CD14-positive monocyte (primary cell): ENCODE results near the gene CCNDBP1. TPM values are rescaled to one million over a fixed set of nuclear protein-coding genes. Genes with fewer than 3 reads are reported as not detected.

Experiments used
- DNase-seq, 3 donors: peaks; one replicate each; pipeline ENCODE4 v3.0.0-alpha.2; 2011 to 2022
- H2AFZ ChIP-seq: 2 replicates; pipeline ENCODE4 v1.6.0; 2012; ENCODE audit warnings: mild to moderate bottlenecking, low read depth, low read length, inconsistent platforms; ENCODE audit not compliant: insufficient read depth, poor library complexity, severe bottlenecking
- H3K27ac ChIP-seq, 2 donors: 1 replicate in 1 of 2; 2 replicates in 1 of 2; pipeline ENCODE4 v1.5.1; 2012 to 2013; ENCODE audit warnings: low read length in 2 of 2, control low read depth in 1 of 2, inconsistent platforms in 1 of 2, low read depth in 1 of 2, mild to moderate bottlenecking in 1 of 2
- H3K27me3 ChIP-seq, 2 donors: one replicate each; pipeline versions ENCODE4 v1.6.0 to v1.6.1; 2011 to 2013; ENCODE audit warnings: low read length in 2 of 2; ENCODE audit not compliant: control insufficient read depth in 2 of 2, insufficient read depth in 2 of 2
- H3K36me3 ChIP-seq, 2 donors: replicated peaks in 1 of 2; 1 replicate in 1 of 2; 2 replicates in 1 of 2; pipeline versions ENCODE4 v1.5.1 to v1.6.1; 2012 to 2013; ENCODE audit warnings: low read length in 2 of 2, control low read depth in 1 of 2, inconsistent platforms in 1 of 2, mild to moderate bottlenecking in 1 of 2; ENCODE audit not compliant: insufficient read depth in 2 of 2, control insufficient read depth in 1 of 2
- H3K4me1 ChIP-seq, 2 donors: 1 replicate in 1 of 2; 2 replicates in 1 of 2; pipeline versions ENCODE4 v1.5.1 to v1.6.1; 2012 to 2013; ENCODE audit warnings: low read length in 2 of 2, control low read depth in 1 of 2, inconsistent platforms in 1 of 2, mild to moderate bottlenecking in 1 of 2, moderate library complexity in 1 of 2; ENCODE audit not compliant: insufficient read depth in 2 of 2, control insufficient read depth in 1 of 2
- H3K4me2 ChIP-seq: replicated peaks from 2 replicates; pipeline ENCODE3; 2012; ENCODE audit warnings: low read length, moderate library complexity, mild to moderate bottlenecking; ENCODE audit not compliant: poor library complexity, severe bottlenecking; ENCODE audit errors: extremely low read depth
- H3K4me3 ChIP-seq, 3 experiments: fragments of 200-600 bp in 1 of 3; sonication (generic) in 1 of 3; replicated peaks in 1 of 3; 1 replicate in 2 of 3; 2 replicates in 1 of 3; pipeline ENCODE4 v1.5.1; 2011 to 2013; ENCODE audit warnings: low read length in 3 of 3, mild to moderate bottlenecking in 3 of 3, control low read depth in 2 of 3, low read depth in 2 of 3, inconsistent platforms in 1 of 3, moderate library complexity in 1 of 3
- H3K79me2 ChIP-seq: 2 replicates; pipeline ENCODE4 v1.6.0; 2012; ENCODE audit warnings: mild to moderate bottlenecking, control low read depth, inconsistent platforms, low read length, moderate library complexity; ENCODE audit not compliant: insufficient read depth
- H3K9ac ChIP-seq: 2 replicates; pipeline ENCODE4 v1.6.0; 2017; ENCODE audit warnings: low read length, mild to moderate bottlenecking; ENCODE audit not compliant: insufficient read depth, poor library complexity, severe bottlenecking
- H3K9me3 ChIP-seq, 2 donors: replicated peaks in 1 of 2; 1 replicate in 1 of 2; 2 replicates in 1 of 2; pipeline versions ENCODE4 v1.5.1 to v1.6.1; 2012 to 2013; ENCODE audit warnings: low read length in 2 of 2, control low read depth in 1 of 2; ENCODE audit not compliant: control insufficient read depth in 1 of 2, insufficient read depth in 1 of 2
- H4K20me1 ChIP-seq: 2 replicates; pipeline ENCODE4 v1.6.0; 2012; ENCODE audit warnings: mild to moderate bottlenecking, low read length, control low read depth, moderate library complexity; ENCODE audit not compliant: insufficient read depth
- H3K27ac Mint-ChIP-seq, 7 donors: one replicate each; pipeline ENCODE4 v1.8.0; 2020; ENCODE audit warnings: mild to moderate bottlenecking in 7 of 7, mixed read lengths in 7 of 7, moderate library complexity in 6 of 7, inconsistent platforms in 2 of 7
- H3K27me3 Mint-ChIP-seq, 3 donors: one replicate each; pipeline ENCODE4 v1.8.0; 2021 to 2022; ENCODE audit warnings: low read depth in 3 of 3, mild to moderate bottlenecking in 3 of 3, mixed read lengths in 3 of 3, moderate library complexity in 3 of 3, inconsistent platforms in 1 of 3
- H3K36me3 Mint-ChIP-seq, 2 donors: one replicate each; pipeline ENCODE4 v1.8.0; 2020; ENCODE audit warnings: mixed read lengths in 2 of 2, inconsistent platforms in 1 of 2, mild to moderate bottlenecking in 1 of 2
- H3K4me1 Mint-ChIP-seq: one replicate; pipeline ENCODE4 v1.8.0; 2020; ENCODE audit warnings: mild to moderate bottlenecking, mixed read lengths
- H3K4me3 Mint-ChIP-seq, 2 donors: one replicate each; pipeline ENCODE4 v1.8.0; 2020; ENCODE audit warnings: mild to moderate bottlenecking in 2 of 2, mixed read lengths in 2 of 2, moderate library complexity in 1 of 2
- H3K9me3 Mint-ChIP-seq, 7 donors: one replicate each; pipeline ENCODE4 v1.8.0; 2020 to 2022; ENCODE audit warnings: mixed read lengths in 7 of 7, mild to moderate bottlenecking in 6 of 7, moderate library complexity in 6 of 7, inconsistent platforms in 2 of 7
- CTCF ChIP-seq: fragments of 200-600 bp; IDR thresholded peaks from one replicate; pipeline ENCODE4 v1.8.0; 2022; ENCODE audit warnings: antibody characterized with exemption, mild to moderate bottlenecking
- WGBS: methylation state at CpG from one replicate; pipeline ENCODE4 v1.1.5; 2013; ENCODE audit warnings: missing lambda C conversion rate; ENCODE audit not compliant: insufficient coverage; 5-methylcytosine and 5-hydroxymethylcytosine counted together
- intact Hi-C, 2 donors: fragments of 100-400 bp; cut with micrococcal nuclease; formaldehyde crosslinking; loops; one replicate each; pipeline versions ENCODE4 v1.15.0 to v1.15.1; 2023
- polyA plus RNA-seq, 3 donors: library from polyadenylated mRNA; depleted of rRNA in 1 of 3; unstranded in 2 of 3; stranded (reverse) in 1 of 3; fragments of 300-500 nt in 2 of 3; fragments of >200 nt in 1 of 3; fragmentation: Illumina TruSeq in 2 of 3; gene quantifications; 1 replicate in 2 of 3; 2 replicates in 1 of 3; pipeline ENCODE4 v1.2.3, GENCODE V29; 2012 to 2021

The CCNDBP1 gene
- polyA plus RNA-seq, 3 donors = 79.2 to 205 (median 196) TPM

DNA sequence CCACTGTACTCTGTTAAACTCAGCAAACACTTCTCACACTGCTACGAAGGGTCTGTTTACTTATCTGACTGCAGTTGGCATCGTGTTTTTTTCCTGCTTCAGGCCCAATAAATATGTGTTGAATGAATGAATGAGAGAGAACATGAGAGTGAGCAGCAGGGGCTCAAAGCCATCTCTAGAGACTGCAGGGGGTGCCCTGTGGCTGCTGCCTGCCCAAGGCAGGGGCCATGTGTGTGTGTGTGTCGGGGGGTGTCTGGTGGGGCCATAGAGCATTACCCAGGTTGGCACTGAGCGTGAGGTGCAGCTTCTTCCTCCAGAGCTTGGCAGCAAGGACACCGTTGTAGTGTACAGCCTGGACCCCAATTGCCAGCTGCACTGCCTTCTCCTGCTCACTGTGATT is 20.9 kb downstream of the CCNDBP1 start:
- Histone ChIP-seq H3K4me2 (no peak overlapping the region), H3K27me3 (no peaks in the 10 kb centered on the region), H3K79me2 (no peaks in the 10 kb centered on the region), H3K9me3 (no peaks in the 10 kb centered on the region), H3K36me3 (no peaks in the 10 kb centered on the region), H4K20me1 (no peaks in the 10 kb centered on the region), H2AFZ (no peak overlapping the region), H3K9ac (no peak overlapping the region), H3K4me3 (no peak overlapping the region), H3K4me1 (no peaks in the 10 kb centered on the region), H3K27ac (no peak overlapping the region)
- H3K4me3 Mint-ChIP-seq = no peak overlapping the region
- H3K27me3 Mint-ChIP-seq = peaks cover 11 to 27% (median 18%) of the 10 kb centered on the region in 3 donors
- H3K27ac Mint-ChIP-seq = no peak overlapping the region
- 84% methylated on average over 4 of the region's 5 CpGs for WGBS
- no peaks in the 10 kb centered on the region for H3K36me3 Mint-ChIP-seq
- no peak for TF ChIP-seq CTCF
- H3K4me1 Mint-ChIP-seq = peaks cover 9% of the 10 kb centered on the region
- intact Hi-C loops = loop anchor here in 1 of 2 donors (10.0 kb wide), 1 partner anchor 501 kb away; no protein-coding TSS in a partner anchor
- peaks cover 0 to 2% (median 0%) of the 10 kb centered on the region in 7 donors for H3K9me3 Mint-ChIP-seq
- DNase-seq = no peak

DNA sequence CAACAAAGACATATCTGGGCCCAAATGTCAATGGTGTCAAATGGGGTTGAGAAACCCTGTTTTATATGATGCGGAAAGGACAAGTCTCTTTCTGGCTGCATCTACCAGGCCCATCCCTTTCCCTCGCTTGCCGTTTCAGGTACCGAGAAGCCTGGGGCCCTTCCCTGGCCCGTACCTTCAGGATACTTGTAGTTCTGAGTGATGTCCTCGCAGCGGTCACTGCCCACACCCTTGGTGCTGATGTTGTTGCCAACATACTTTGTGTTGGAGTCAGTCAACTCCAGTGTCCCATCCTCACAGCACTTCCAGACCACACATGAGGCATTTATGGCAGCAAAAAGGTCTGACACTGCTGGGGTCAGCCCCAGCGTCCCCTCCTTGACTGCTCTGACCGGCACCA is 21.8 kb downstream of the CCNDBP1 start:
- Histone ChIP-seq H4K20me1 (no peaks in the 10 kb centered on the region), H2AFZ (no peak overlapping the region), H3K9me3 (no peaks in the 10 kb centered on the region), H3K27ac (no peak overlapping the region), H3K4me3 (no peak overlapping the region), H3K79me2 (no peaks in the 10 kb centered on the region), H3K9ac (no peak overlapping the region), H3K36me3 (no peaks in the 10 kb centered on the region), H3K4me1 (no peaks in the 10 kb centered on the region), H3K4me2 (no peak overlapping the region), H3K27me3 (no peaks in the 10 kb centered on the region)
- Mint-ChIP-seq H3K27ac (no peak overlapping the region), H3K27me3 (peaks cover 11 to 27% (median 14%) of the 10 kb centered on the region in 3 donors), H3K36me3 (no peaks in the 10 kb centered on the region), H3K9me3 (peaks cover 0 to 2% (median 0%) of the 10 kb centered on the region in 7 donors), H3K4me1 (peaks cover 9% of the 10 kb centered on the region), H3K4me3 (no peak overlapping the region)
- intact Hi-C loops = loop anchor here in 1 of 2 donors (10.0 kb wide), 1 partner anchor 502 kb away; no protein-coding TSS in a partner anchor
- 97% methylated on average over 6 of the region's 9 CpGs for WGBS
- no peak for DNase-seq
- no peak for TF ChIP-seq CTCF
